ENCODE data around the gene ANK3. TPM values are rescaled to one million over a fixed set of nuclear protein-coding genes. Genes with fewer than 3 reads are reported as not detected.

ANK3 gene
- total RNA-seq, 6 experiments from 2014 or later, result not detected

GRCh38 chr10:60139290-60139689 lies 250.4 kb downstream of the ANK3 start:
- Mint-ChIP-seq H3K4me3 (no peak overlapping the region), H3K9me3 (no peaks in the 10 kb centered on the region), H3K27ac (no peak overlapping the region), H3K4me1 (ENCODE audit: low read depth) (no peaks in the 10 kb centered on the region), H3K27me3 (ENCODE audit: insufficient read depth) (peaks cover 3% of the 10 kb centered on the region; the same call in 1 of the 2 replicates), H3K36me3 (ENCODE audit: low read depth) (no peaks in the 10 kb centered on the region)
- no peak for TF ChIP-seq CTCF (IDR thresholded peaks at IDR 0.05)
- DNase-seq, result no peak

GRCh38 chr10:60138842-60139241 lies 250.8 kb downstream of the ANK3 start:
- no peak overlapping the region for H3K27ac Mint-ChIP-seq
- no peak overlapping the region for H3K4me3 Mint-ChIP-seq
- H3K36me3 Mint-ChIP-seq (ENCODE audit: low read depth), result no peaks in the 10 kb centered on the region
- no peaks in the 10 kb centered on the region for H3K9me3 Mint-ChIP-seq
- no peak for TF ChIP-seq CTCF (IDR thresholded peaks at IDR 0.05)
- no peaks in the 10 kb centered on the region for H3K4me1 Mint-ChIP-seq (ENCODE audit: low read depth)
- DNase-seq, result no peak
- peaks cover 3% of the 10 kb centered on the region; the same call in 1 of the 2 replicates for H3K27me3 Mint-ChIP-seq (ENCODE audit: insufficient read depth)

- Mint-ChIP-seq H3K4me1 (ENCODE audit: low read depth) (no peaks in the 10 kb centered on the region), H3K9me3 (no peaks in the 10 kb centered on the region), H3K4me3 (no peak overlapping the region), H3K36me3 (ENCODE audit: low read depth) (no peaks in the 10 kb centered on the region), H3K27me3 (ENCODE audit: insufficient read depth) (peaks cover 3% of the 10 kb centered on the region; the same call in 1 of the 2 replicates), H3K27ac (no peak overlapping the region)
- no peak for DNase-seq
- no peak for TF ChIP-seq CTCF (IDR thresholded peaks at IDR 0.05)
Measured at GRCh38 chr10:60138026-60138425, 251.6 kb downstream of the ANK3 start.

- no peak for TF ChIP-seq CTCF (IDR thresholded peaks at IDR 0.05)
Measured at GRCh38 chr10:60137292-60137992, 252.2 kb downstream of the ANK3 start.

GRCh38 chr10:60135020-60135419 lies 254.7 kb downstream of the ANK3 start:
- no peak for DNase-seq
- Mint-ChIP-seq H3K27ac (no peak overlapping the region), H3K4me3 (no peak overlapping the region), H3K4me1 (ENCODE audit: low read depth) (no peaks in the 10 kb centered on the region), H3K9me3 (no peaks in the 10 kb centered on the region), H3K36me3 (ENCODE audit: low read depth) (no peaks in the 10 kb centered on the region), H3K27me3 (ENCODE audit: insufficient read depth) (peaks cover 5% of the 10 kb centered on the region)
- TF ChIP-seq CTCF (IDR thresholded peaks at IDR 0.05), result no peak

More at GRCh38 chr10:60137292-60137992, 252.2 kb downstream of the ANK3 start:
- Mint-ChIP-seq H3K36me3 (ENCODE audit: low read depth) (no peaks in the 10 kb centered on the region), H3K4me1 (ENCODE audit: low read depth) (no peaks in the 10 kb centered on the region), H3K4me3 (no peak overlapping the region), H3K27me3 (ENCODE audit: insufficient read depth) (peaks cover 3% of the 10 kb centered on the region; the same call in 1 of the 2 replicates), H3K27ac (no peak overlapping the region), H3K9me3 (no peaks in the 10 kb centered on the region)
- no peak for DNase-seq
